ENCODE results near the gene PLPP6.
A peak's percentile ranks its signal among the peaks of the same experiment; 100 is the strongest.

PLPP6 gene

GRCh38 chr9:4661165-4661564 is 929 bp upstream of the PLPP6 start:
- no peaks in the 10 kb centered on the region for H3K79me1 ChIP-seq (ENCODE audit: low read depth, low read length)
- no peak overlapping the region for H4K8ac ChIP-seq (ENCODE audit: low read depth, low read length)
- DNase-seq (ENCODE audit: low spot score) = no peak
- no peak overlapping the region for H2BK5ac ChIP-seq (ENCODE audit: low read length)
- peaks cover 0 to 3% (median 0%) of the 10 kb centered on the region in 3 experiments for H3K27me3 ChIP-seq (ENCODE audit: control insufficient read depth in 3 of 3, insufficient read depth in 3 of 3, low read depth in 1 of 3, low read length in 3 of 3)
- H3K4me1 ChIP-seq (ENCODE audit: control insufficient read depth in 2 of 2, insufficient read depth in 1 of 2, low read depth in 1 of 2, low read length in 2 of 2) = peaks cover 5 to 8% of the 10 kb centered on the region in 2 donors
- H3K4me3 ChIP-seq (ENCODE audit: low read length in 2 of 2) = no peak overlapping the region
- peak overlapping the region; percentile 93 for H2AFZ ChIP-seq (ENCODE audit: low read length)
- no peak overlapping the region for H2BK12ac ChIP-seq (ENCODE audit: low read length)
- no peak overlapping the region for H3K9ac ChIP-seq (ENCODE audit: low read depth, low read length, poor library complexity)
- H3K14ac ChIP-seq (ENCODE audit: low read length) = no peak overlapping the region
- no peak overlapping the region for H2BK120ac ChIP-seq (ENCODE audit: low read depth, low read length)
- no peak overlapping the region for H3K18ac ChIP-seq (ENCODE audit: low read length)
- no CpG with 5 or more reads among the region's 1 CpG for WGBS, 2 donors (ENCODE audit: extremely low coverage in 2 of 2, insufficient read length in 2 of 2, insufficient replicate concordance in 1 of 2)
- no peak overlapping the region for H3K4me2 ChIP-seq (ENCODE audit: insufficient read depth, low read length, poor library complexity, severe bottlenecking)
- no peak overlapping the region for H3K4ac ChIP-seq (ENCODE audit: low read length)
- no peaks in the 10 kb centered on the region for H3K36me3 ChIP-seq (replicated peaks in 1 of 2; ENCODE audit: control insufficient read depth in 2 of 2, insufficient read depth in 2 of 2, low read length in 2 of 2)
- no peak overlapping the region for H4K91ac ChIP-seq (ENCODE audit: low read depth, low read length, poor library complexity)
- no peak overlapping the region for H3K27ac ChIP-seq (replicated peaks; ENCODE audit: low read length)
- no peaks in the 10 kb centered on the region for H3K9me3 ChIP-seq (replicated peaks in 1 of 2; ENCODE audit: control insufficient read depth in 2 of 2, insufficient read depth in 1 of 2, low read depth in 1 of 2, low read length in 2 of 2)
- H3K23ac ChIP-seq (ENCODE audit: low read depth, low read length, poor library complexity) = no peak overlapping the region
- H2BK15ac ChIP-seq (ENCODE audit: low read length) = no peak overlapping the region
- no peak overlapping the region for H2AK5ac ChIP-seq (ENCODE audit: low read depth, low read length)

- no peak overlapping the region for H2BK5ac ChIP-seq (ENCODE audit: low read length)
- H3K9me3 ChIP-seq (replicated peaks in 1 of 2; ENCODE audit: control insufficient read depth in 2 of 2, insufficient read depth in 1 of 2, low read depth in 1 of 2, low read length in 2 of 2) = no peaks in the 10 kb centered on the region
- H2BK12ac ChIP-seq (ENCODE audit: low read length) = no peak overlapping the region
- H2AFZ ChIP-seq (ENCODE audit: low read length) = peak overlapping the region; percentile 93
- WGBS, 2 donors (ENCODE audit: extremely low coverage in 2 of 2, insufficient read length in 2 of 2, insufficient replicate concordance in 1 of 2) = no CpG with 5 or more reads among the region's 5 CpGs
- peaks cover 5 to 8% of the 10 kb centered on the region in 2 donors for H3K4me1 ChIP-seq (ENCODE audit: control insufficient read depth in 2 of 2, insufficient read depth in 1 of 2, low read depth in 1 of 2, low read length in 2 of 2)
- no peak overlapping the region for H3K23ac ChIP-seq (ENCODE audit: low read depth, low read length, poor library complexity)
- no peaks in the 10 kb centered on the region for H3K79me1 ChIP-seq (ENCODE audit: low read depth, low read length)
- no peak overlapping the region for H2BK15ac ChIP-seq (ENCODE audit: low read length)
- H3K27ac ChIP-seq (replicated peaks; ENCODE audit: low read length) = no peak overlapping the region
- H4K8ac ChIP-seq (ENCODE audit: low read depth, low read length) = no peak overlapping the region
- peaks cover 0 to 4% (median 0%) of the 10 kb centered on the region in 3 experiments for H3K27me3 ChIP-seq (ENCODE audit: control insufficient read depth in 3 of 3, insufficient read depth in 3 of 3, low read depth in 1 of 3, low read length in 3 of 3)
- H3K14ac ChIP-seq (ENCODE audit: low read length) = no peak overlapping the region
- peak overlapping the region in 1 of 2 donors; percentile 62 for H3K4me3 ChIP-seq (ENCODE audit: low read length in 2 of 2)
- no peaks in the 10 kb centered on the region for H3K36me3 ChIP-seq (replicated peaks in 1 of 2; ENCODE audit: control insufficient read depth in 2 of 2, insufficient read depth in 2 of 2, low read length in 2 of 2)
- no peak overlapping the region for H3K18ac ChIP-seq (ENCODE audit: low read length)
- H3K4me2 ChIP-seq (ENCODE audit: insufficient read depth, low read length, poor library complexity, severe bottlenecking) = no peak overlapping the region
- no peak overlapping the region for H3K9ac ChIP-seq (ENCODE audit: low read depth, low read length, poor library complexity)
- no peak overlapping the region for H3K4ac ChIP-seq (ENCODE audit: low read length)
- H4K91ac ChIP-seq (ENCODE audit: low read depth, low read length, poor library complexity) = no peak overlapping the region
- no peak for DNase-seq (ENCODE audit: low spot score)
- no peak overlapping the region for H2BK120ac ChIP-seq (ENCODE audit: low read depth, low read length)
- no peak overlapping the region for H2AK5ac ChIP-seq (ENCODE audit: low read depth, low read length)
Observed at GRCh38 chr9:4661611-4662010, 483 bp upstream of the PLPP6 start.

GRCh38 chr9:4662989-4663792 is 1.1 kb downstream of the PLPP6 start:
- Histone ChIP-seq H4K91ac (ENCODE audit: low read depth, low read length, poor library complexity) (no peak overlapping the region), H3K9ac (ENCODE audit: low read depth, low read length, poor library complexity) (peak overlapping the region; percentile 99), H3K4ac (ENCODE audit: low read length) (no peak overlapping the region), H3K4me2 (ENCODE audit: insufficient read depth, low read length, poor library complexity, severe bottlenecking) (peak overlapping the region; percentile 94), H3K79me1 (ENCODE audit: low read depth, low read length) (no peaks in the 10 kb centered on the region), H3K27ac (replicated peaks; ENCODE audit: low read length) (no peak overlapping the region), H3K27me3 (ENCODE audit: control insufficient read depth in 3 of 3, insufficient read depth in 3 of 3, low read depth in 1 of 3, low read length in 3 of 3) (peaks cover 0 to 5% (median 0%) of the 10 kb centered on the region in 3 experiments), H2BK5ac (ENCODE audit: low read length) (no peak overlapping the region), H2BK12ac (ENCODE audit: low read length) (no peak overlapping the region), H3K9me3 (replicated peaks in 1 of 2; ENCODE audit: control insufficient read depth in 2 of 2, insufficient read depth in 1 of 2, low read depth in 1 of 2, low read length in 2 of 2) (no peaks in the 10 kb centered on the region), H3K4me1 (ENCODE audit: control insufficient read depth in 2 of 2, insufficient read depth in 1 of 2, low read depth in 1 of 2, low read length in 2 of 2) (peaks cover 5 to 8% of the 10 kb centered on the region in 2 donors), H3K18ac (ENCODE audit: low read length) (no peak overlapping the region), H3K23ac (ENCODE audit: low read depth, low read length, poor library complexity) (no peak overlapping the region), H3K4me3 (ENCODE audit: low read length in 2 of 2) (peak overlapping the region; percentile 62 to 89), H2BK120ac (ENCODE audit: low read depth, low read length) (no peak overlapping the region), H3K36me3 (replicated peaks in 1 of 2; ENCODE audit: control insufficient read depth in 2 of 2, insufficient read depth in 2 of 2, low read length in 2 of 2) (no peaks in the 10 kb centered on the region), H4K8ac (ENCODE audit: low read depth, low read length) (no peak overlapping the region), H2BK15ac (ENCODE audit: low read length) (no peak overlapping the region), H3K14ac (ENCODE audit: low read length) (peak overlapping the region; percentile 72), H2AFZ (ENCODE audit: low read length) (peak overlapping the region; percentile 93), H2AK5ac (ENCODE audit: low read depth, low read length) (no peak overlapping the region)
- no peak for DNase-seq (ENCODE audit: low spot score)
- no CpG with 5 or more reads among the region's 13 CpGs for WGBS, 2 donors (ENCODE audit: extremely low coverage in 2 of 2, insufficient read length in 2 of 2, insufficient replicate concordance in 1 of 2)

DNA sequence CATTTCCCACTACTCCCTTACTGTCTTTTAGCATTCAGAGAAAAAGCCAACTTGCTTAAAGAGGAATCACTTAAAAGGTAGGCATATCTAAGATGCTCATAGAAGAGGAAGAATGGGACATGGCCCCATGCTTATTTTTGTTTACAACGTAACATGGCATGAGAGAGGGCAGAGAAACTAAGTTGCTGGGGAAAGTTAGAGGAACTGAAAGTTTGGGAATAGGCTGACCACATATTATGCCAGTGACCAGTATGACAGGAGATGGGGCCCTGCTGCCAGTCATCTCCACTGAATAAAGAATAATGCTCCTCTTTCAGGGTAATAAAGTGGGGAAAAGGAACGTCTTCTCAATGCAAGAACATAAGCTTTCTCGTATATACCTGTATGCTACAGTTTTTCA is 1.9 kb downstream of the PLPP6 start:
- H2AFZ ChIP-seq (ENCODE audit: low read length) = no peak overlapping the region
- peaks cover 5 to 8% of the 10 kb centered on the region in 2 donors for H3K4me1 ChIP-seq (ENCODE audit: control insufficient read depth in 2 of 2, insufficient read depth in 1 of 2, low read depth in 1 of 2, low read length in 2 of 2)
- peaks cover 0 to 5% (median 0%) of the 10 kb centered on the region in 3 experiments for H3K27me3 ChIP-seq (ENCODE audit: control insufficient read depth in 3 of 3, insufficient read depth in 3 of 3, low read depth in 1 of 3, low read length in 3 of 3)
- H3K9me3 ChIP-seq (replicated peaks in 1 of 2; ENCODE audit: control insufficient read depth in 2 of 2, insufficient read depth in 1 of 2, low read depth in 1 of 2, low read length in 2 of 2) = no peaks in the 10 kb centered on the region
- DNase-seq (ENCODE audit: low spot score) = no peak
- H2BK12ac ChIP-seq (ENCODE audit: low read length) = no peak overlapping the region
- H3K36me3 ChIP-seq (replicated peaks in 1 of 2; ENCODE audit: control insufficient read depth in 2 of 2, insufficient read depth in 2 of 2, low read length in 2 of 2) = no peaks in the 10 kb centered on the region
- no peak overlapping the region for H4K8ac ChIP-seq (ENCODE audit: low read depth, low read length)
- no peak overlapping the region for H2AK5ac ChIP-seq (ENCODE audit: low read depth, low read length)
- no peak overlapping the region for H3K27ac ChIP-seq (replicated peaks; ENCODE audit: low read length)
- no peak overlapping the region for H2BK5ac ChIP-seq (ENCODE audit: low read length)
- no peak overlapping the region for H3K4ac ChIP-seq (ENCODE audit: low read length)
- no peaks in the 10 kb centered on the region for H3K79me1 ChIP-seq (ENCODE audit: low read depth, low read length)
- H3K23ac ChIP-seq (ENCODE audit: low read depth, low read length, poor library complexity) = no peak overlapping the region
- H4K91ac ChIP-seq (ENCODE audit: low read depth, low read length, poor library complexity) = no peak overlapping the region
- no peak overlapping the region for H3K4me2 ChIP-seq (ENCODE audit: insufficient read depth, low read length, poor library complexity, severe bottlenecking)
- no peak overlapping the region for H2BK120ac ChIP-seq (ENCODE audit: low read depth, low read length)
- H2BK15ac ChIP-seq (ENCODE audit: low read length) = no peak overlapping the region
- H3K18ac ChIP-seq (ENCODE audit: low read length) = no peak overlapping the region
- no CpG with 5 or more reads among the region's 3 CpGs for WGBS, 2 donors (ENCODE audit: extremely low coverage in 2 of 2, insufficient read length in 2 of 2, insufficient replicate concordance in 1 of 2)
- no peak overlapping the region for H3K4me3 ChIP-seq (ENCODE audit: low read length in 2 of 2)
- H3K14ac ChIP-seq (ENCODE audit: low read length) = no peak overlapping the region
- no peak overlapping the region for H3K9ac ChIP-seq (ENCODE audit: low read depth, low read length, poor library complexity)
